ENCODE results near the gene CDC34.
"Not testable (repeated sequence)": the region's sequence is repeated elsewhere in the genome, so short reads cannot be mapped to it uniquely, and the experiment has no call there.

CDC34 gene

DNA sequence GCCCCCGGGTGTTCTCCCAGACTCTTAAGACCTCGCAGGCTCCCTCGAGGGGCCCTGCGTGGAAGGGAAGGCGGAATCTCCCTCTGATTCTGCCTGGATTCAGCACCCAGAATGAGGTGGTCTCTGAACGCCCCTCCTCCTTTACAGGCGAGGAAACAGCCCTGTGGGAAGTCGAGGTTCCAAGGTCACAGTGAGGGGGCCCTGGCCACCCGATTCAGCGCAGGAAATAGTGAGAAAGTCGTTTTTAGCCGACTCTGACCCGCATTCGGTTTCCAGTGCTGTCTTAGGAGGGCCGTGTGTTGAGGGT is 41.9 kb downstream of the CDC34 start:
- DNase-seq (ENCODE audit: low read depth): no peak

GRCh38 chr19:574658-575526 is 43.3 kb downstream of the CDC34 start:
- DNase-seq (ENCODE audit: low read depth): no peak

DNA sequence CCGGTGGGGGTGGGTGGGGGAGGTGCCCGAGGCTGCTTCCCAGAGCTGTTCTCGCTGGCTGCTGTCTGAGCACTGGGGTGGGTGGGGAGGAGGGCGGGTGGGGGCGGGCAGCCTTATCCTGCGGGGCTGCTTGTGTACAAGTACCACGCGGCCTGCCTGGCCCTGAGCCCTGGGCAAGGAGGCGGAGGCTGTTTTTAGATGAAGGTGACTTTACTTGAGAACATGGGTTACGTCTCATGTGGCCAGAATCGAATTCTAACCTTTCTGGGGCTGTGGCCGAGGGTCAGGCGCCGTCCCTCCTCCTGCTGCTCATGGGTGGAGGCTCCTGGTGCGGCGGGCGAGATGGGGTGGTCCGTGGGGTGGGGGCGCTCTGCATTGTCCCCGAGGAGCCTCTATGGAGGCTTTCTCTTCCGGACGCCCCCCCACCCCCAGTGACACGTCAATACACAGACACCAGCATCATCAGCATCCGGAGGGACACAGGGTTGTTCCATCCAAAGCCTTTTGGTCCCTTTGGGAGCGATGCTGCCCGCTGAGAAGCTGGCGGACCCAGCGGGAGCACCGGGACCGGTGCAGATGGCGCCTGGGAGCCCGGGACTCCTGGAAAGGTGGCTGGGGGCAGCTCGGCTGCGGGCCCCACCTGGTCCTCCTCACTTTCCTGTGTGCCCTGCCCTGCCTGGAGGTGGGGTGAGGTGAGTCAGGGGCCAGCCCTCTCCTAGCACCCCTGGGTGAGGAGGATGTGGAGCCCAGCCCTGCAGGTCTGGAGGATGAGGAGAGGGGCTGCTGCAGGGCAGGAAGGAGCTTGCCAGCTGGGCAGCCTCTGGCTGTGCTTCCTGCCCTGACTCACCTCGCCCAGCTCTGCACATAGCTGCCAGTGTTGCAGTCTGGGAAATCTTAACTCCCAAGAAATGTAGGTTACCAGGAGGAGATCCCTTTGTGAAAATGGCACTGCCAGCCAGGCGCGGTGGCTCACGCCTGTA is 44.3 kb downstream of the CDC34 start:
- DNase-seq (ENCODE audit: low read depth): no peak

- no peak for DNase-seq (ENCODE audit: low read depth)
Measured at GRCh38 chr19:576768-577438, 45.3 kb downstream of the CDC34 start.

GRCh38 chr19:577439-578392 is 46.2 kb downstream of the CDC34 start:
- no peak for DNase-seq (ENCODE audit: low read depth)

DNA sequence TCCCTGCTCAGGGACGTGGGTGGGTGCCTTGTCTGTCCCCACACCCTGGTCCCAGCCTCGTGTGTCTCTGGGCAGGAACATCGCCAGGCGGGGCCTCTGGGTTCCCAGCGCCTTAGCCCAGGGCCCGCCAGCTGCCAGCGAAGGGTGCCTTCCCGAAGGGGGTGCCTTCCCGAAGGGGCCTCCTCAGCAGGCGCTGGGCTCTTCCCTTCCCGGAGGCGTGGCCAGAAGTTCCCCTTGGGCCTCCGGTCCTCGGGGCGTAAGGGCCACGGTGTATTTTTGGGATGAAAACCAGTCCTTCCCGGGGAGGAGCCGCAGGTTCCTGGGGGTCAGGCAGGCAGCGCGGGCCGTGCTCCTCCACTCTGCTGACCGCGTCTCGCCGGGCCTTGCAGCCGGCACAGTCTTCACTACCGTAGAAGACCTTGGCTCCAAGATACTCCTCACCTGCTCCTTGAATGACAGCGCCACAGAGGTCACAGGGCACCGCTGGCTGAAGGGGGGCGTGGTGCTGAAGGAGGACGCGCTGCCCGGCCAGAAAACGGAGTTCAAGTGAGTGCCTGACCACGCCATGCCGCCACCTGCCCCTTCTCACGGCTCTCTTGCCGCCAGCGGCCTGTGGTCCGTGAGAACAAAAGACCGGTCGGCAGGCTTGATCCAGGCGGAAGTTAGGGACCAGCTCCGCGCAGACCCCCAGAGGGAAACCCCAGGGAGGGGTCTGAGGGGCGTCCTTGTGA is 47.7 kb downstream of the CDC34 start:
- no peak for DNase-seq (ENCODE audit: low read depth)

GRCh38 chr19:579842-580155 is 48.2 kb downstream of the CDC34 start:
- no peak for DNase-seq (ENCODE audit: low read depth)

DNA sequence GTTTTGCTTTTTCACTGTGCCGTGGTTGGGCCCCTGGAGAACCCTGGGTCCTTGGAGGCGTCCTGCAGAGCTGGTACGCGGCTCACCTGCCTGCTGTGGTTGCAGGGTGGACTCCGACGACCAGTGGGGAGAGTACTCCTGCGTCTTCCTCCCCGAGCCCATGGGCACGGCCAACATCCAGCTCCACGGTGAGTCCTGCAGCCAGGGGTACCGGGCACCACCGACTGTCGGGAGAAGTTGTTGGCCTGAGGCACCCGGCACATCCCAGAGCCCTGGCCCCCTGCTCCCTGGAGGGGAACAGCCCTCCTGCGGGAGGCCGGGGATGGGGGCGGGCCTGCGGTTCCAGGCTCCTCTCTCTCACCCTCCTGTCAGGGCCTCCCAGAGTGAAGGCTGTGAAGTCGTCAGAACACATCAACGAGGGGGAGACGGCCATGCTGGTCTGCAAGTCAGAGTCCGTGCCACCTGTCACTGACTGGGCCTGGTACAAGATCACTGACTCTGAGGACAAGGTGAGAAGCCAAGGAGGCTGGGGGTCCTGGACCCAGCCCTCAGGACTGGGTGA is 48.8 kb downstream of the CDC34 start:
- no peak for DNase-seq (ENCODE audit: low read depth)

- no peak for DNase-seq (ENCODE audit: low read depth)
Measured at GRCh38 chr19:581399-582111, 50.0 kb downstream of the CDC34 start.

- DNase-seq (ENCODE audit: low read depth): no peak
Measured at GRCh38 chr19:582497-583197, 51.1 kb downstream of the CDC34 start.

GRCh38 chr19:583198-583967 is 51.8 kb downstream of the CDC34 start:
- no peak for DNase-seq (ENCODE audit: low read depth)

DNA sequence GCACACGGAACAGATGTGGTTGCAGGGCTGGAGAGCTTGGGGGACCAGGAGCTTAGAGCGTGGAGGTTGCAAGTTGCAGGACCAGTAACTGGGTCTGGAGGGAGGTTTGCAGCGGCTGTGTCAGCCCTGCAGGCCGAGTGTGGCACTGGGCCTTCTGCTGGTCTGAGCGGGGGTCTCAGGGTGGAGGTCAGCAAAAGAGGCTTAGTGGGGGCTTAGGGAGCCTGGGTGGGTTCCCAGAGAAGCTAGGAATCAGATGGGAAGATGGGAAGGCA is 52.3 kb downstream of the CDC34 start:
- DNase-seq (ENCODE audit: low read depth): no peak

DNA sequence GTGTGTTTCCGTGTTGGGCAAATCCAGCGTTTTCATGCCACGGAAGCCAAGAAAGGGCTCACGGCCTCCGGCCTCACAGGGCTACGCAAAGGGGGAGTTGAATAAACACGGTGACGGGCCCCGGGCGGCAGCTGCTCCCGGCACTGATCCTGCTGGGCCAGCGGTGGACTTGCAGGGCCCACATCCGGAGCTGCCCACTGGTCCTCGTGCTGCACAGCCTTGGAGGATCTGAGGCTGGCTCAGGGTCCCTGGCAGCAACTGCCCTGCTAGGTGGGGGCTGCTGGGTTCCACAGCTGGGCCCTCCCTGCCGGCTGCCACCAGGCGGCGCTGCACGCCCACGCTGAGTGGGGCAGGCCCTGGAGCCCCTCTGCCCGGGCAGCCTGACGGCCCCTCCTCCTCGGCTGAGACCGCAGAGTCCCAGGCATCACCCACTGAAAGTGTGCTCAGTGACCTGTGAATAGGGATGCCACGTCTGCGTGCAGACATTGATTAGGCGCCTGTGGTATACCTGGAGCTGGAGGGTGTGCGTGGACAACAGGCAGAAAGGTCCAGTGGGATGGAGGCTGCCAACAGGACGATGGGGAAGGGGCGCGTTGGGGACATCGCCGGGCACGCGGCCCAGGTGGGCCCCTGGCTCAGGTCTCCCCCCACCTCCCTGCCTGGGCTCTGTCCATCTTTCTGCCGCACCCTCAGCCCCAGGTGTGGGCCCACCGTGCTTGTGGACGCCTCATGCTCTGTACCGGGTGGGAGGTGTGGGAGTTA is 52.9 kb downstream of the CDC34 start:
- peak; percentile 46 for DNase-seq (ENCODE audit: low read depth)

GRCh38 chr19:585146-585545 is 53.6 kb downstream of the CDC34 start:
- DNase-seq (ENCODE audit: low read depth): not testable (repeated sequence)

DNA sequence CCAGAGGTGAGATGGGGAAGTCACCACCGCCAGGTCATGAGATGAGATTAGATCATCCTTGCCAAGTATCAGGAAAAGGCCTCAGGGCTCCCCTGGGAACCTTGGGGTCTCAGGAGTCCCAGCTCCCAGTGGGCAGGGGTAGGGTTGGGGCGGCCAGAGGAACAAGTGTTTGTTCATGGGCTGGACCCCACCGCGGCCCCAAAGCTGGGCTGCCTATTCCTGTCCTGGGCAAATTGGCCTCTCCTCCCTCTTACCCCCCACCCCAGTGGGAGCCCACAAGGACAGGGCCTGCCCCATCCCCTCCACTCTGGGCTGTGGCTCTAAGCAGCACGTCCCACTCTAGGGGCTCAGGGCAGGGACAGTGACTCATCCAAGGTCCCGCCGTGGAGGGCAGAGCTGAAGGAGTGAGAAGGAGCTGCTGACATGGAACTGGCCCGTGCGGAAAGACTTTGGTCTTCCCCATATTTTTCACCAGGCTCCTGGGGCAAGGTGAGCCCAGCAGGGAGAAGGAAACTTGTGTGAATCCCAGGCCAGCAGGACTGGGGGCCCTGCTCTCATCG is 54.1 kb downstream of the CDC34 start:
- DNase-seq (ENCODE audit: low read depth): no peak

- no peak for DNase-seq (ENCODE audit: low read depth)
Measured at GRCh38 chr19:588093-588740, 56.7 kb downstream of the CDC34 start.
